ENCODE measurements around the gene SLC12A5.

DNA sequence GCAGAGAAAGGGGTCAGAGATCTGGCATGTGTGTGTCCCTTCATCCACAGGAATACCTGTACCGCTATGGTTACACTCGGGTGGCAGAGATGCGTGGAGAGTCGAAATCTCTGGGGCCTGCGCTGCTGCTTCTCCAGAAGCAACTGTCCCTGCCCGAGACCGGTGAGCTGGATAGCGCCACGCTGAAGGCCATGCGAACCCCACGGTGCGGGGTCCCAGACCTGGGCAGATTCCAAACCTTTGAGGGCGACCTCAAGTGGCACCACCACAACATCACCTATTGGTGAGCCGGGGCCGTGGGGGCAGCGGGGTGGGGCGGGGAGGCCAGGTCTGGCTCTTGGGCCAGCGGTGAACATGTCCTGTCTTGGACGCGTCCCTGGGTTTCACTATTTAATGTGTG lies 19.2 kb upstream of the SLC12A5 start:
- TF ChIP-seq EP300 (IDR thresholded peaks at IDR 0.05) (no peak), POLR2A (IDR thresholded peaks at IDR 0.05) (no peak)
